GM23338 (cell line): Measurements from ENCODE around the gene SCGB1A1. TPM values are rescaled to one million over a fixed set of nuclear protein-coding genes. Genes with fewer than 3 reads are reported as not detected.
A peak's percentile ranks its signal among the peaks of the same experiment; 100 is the strongest.

ENCODE experiments used
- ATAC-seq: fragments of 200-7000 bp; cut with Tn5 transposase; 3 replicates; pipeline ENCODE4 v1.9.1; 2020
- DNase-seq: peaks from one replicate; pipeline ENCODE4 v3.0.0-alpha.2; 2015; ENCODE audit warnings: low spot score
- H2AFZ ChIP-seq: fragments of 200-600 bp; sonication (generic); 2 replicates; pipeline ENCODE4 v1.8.0; 2016; ENCODE audit warnings: antibody characterized with exemption, mild to moderate bottlenecking, moderate library complexity
- H3F3A ChIP-seq: fragments of 200-600 bp; sonication (generic); replicated peaks from 2 replicates; pipeline ENCODE4 v1.8.0; 2017; ENCODE audit warnings: antibody characterized with exemption, mixed run types, low read depth
- H3K27ac ChIP-seq: fragments of 200-600 bp; sonication (generic); 2 replicates; pipeline ENCODE4 v1.6.1; 2016; ENCODE audit warnings: low read depth
- H3K27me3 ChIP-seq: fragments of 200-600 bp; sonication (generic); 2 replicates; pipeline ENCODE4 v1.8.0; 2016; ENCODE audit warnings: mild to moderate bottlenecking, mixed run types, moderate library complexity; ENCODE audit not compliant: insufficient read depth
- H3K36me3 ChIP-seq: fragments of 200-600 bp; sonication (generic); 2 replicates; pipeline ENCODE4 v1.8.0; 2016; ENCODE audit warnings: mild to moderate bottlenecking; ENCODE audit not compliant: insufficient read depth
- H3K4me1 ChIP-seq: fragments of 200-600 bp; sonication (generic); 2 replicates; pipeline ENCODE4 v1.8.0; 2016; ENCODE audit warnings: mild to moderate bottlenecking, moderate library complexity; ENCODE audit not compliant: insufficient read depth
- H3K4me2 ChIP-seq: fragments of 200-600 bp; sonication (generic); 2 replicates; pipeline ENCODE4 v1.7.1; 2017; ENCODE audit warnings: mixed run types
- H3K4me3 ChIP-seq: fragments of 200-600 bp; sonication (generic); 2 replicates; pipeline ENCODE4 v1.6.1; 2016; ENCODE audit warnings: mixed run types
- H3K79me2 ChIP-seq: fragments of 200-600 bp; sonication (generic); replicated peaks from 2 replicates; pipeline ENCODE4 v1.8.0; 2017; ENCODE audit warnings: mild to moderate bottlenecking; ENCODE audit not compliant: insufficient read depth
- H3K9me2 ChIP-seq: fragments of 200-600 bp; sonication (generic); 2 replicates; pipeline ENCODE4 v1.8.0; 2017; ENCODE audit not compliant: insufficient read depth
- H4K20me1 ChIP-seq: fragments of 200-600 bp; sonication (generic); replicated peaks from 2 replicates; pipeline ENCODE4 v1.8.0; 2017; ENCODE audit warnings: mild to moderate bottlenecking; ENCODE audit not compliant: insufficient read depth
- H3K27ac Mint-ChIP-seq: 2 replicates; pipeline ENCODE4 v1.8.0; 2020; ENCODE audit warnings: inconsistent platforms, mild to moderate bottlenecking, moderate library complexity, mixed read lengths
- H3K27me3 Mint-ChIP-seq: 3 replicates; pipeline ENCODE4 v1.8.0; 2022; ENCODE audit warnings: low read depth, mild to moderate bottlenecking, moderate library complexity, mixed read lengths, inconsistent platforms; ENCODE audit not compliant: insufficient read depth, poor library complexity
- H3K36me3 Mint-ChIP-seq: 3 replicates; pipeline ENCODE4 v1.8.0; 2021; ENCODE audit warnings: low read depth, mild to moderate bottlenecking, inconsistent platforms, moderate library complexity, mixed read lengths
- H3K4me1 Mint-ChIP-seq: 3 replicates; pipeline ENCODE4 v1.8.0; 2020; ENCODE audit warnings: mild to moderate bottlenecking, inconsistent platforms, mixed read lengths
- H3K4me3 Mint-ChIP-seq: 3 replicates; pipeline ENCODE4 v1.8.0; 2021; ENCODE audit warnings: moderate library complexity, mild to moderate bottlenecking, inconsistent platforms, mixed read lengths
- H3K9me3 Mint-ChIP-seq: 3 replicates; pipeline ENCODE4 v1.8.0; 2020; ENCODE audit warnings: moderate library complexity, mild to moderate bottlenecking, inconsistent platforms, mixed read lengths
- CREB1 ChIP-seq: fragments of 250-450 bp; sonication (Bioruptor Pico); IDR thresholded peaks from 2 replicates; pipeline ENCODE4 v1.5.0; 2020; ENCODE audit warnings: low read depth, mild to moderate bottlenecking, moderate library complexity
- CTCF ChIP-seq, 2 experiments: fragments of 200-600 bp in 1 of 2; sonication (generic) in 1 of 2; conservative IDR thresholded peaks; 2 replicates each; pipeline versions ENCODE4 v1.5.1 to v1.6.1; 2016 to 2017; ENCODE audit warnings: antibody characterized with exemption in 2 of 2, low read depth in 2 of 2, mild to moderate bottlenecking in 2 of 2, moderate library complexity in 1 of 2
- ETS1 ChIP-seq: IDR thresholded peaks from 2 replicates; pipeline ENCODE4 v1.6.1; 2016; ENCODE audit warnings: antibody characterized with exemption
- EZH2 ChIP-seq: fragments of 200-600 bp; sonication (generic); IDR thresholded peaks from one replicate; pipeline ENCODE4 v1.8.0; 2017; ENCODE audit warnings: antibody characterized with exemption, mild to moderate bottlenecking, low read depth; ENCODE audit not compliant: unreplicated experiment
- EZH2phosphoT487 ChIP-seq: fragments of 200-600 bp; sonication (generic); IDR thresholded peaks from one replicate; pipeline ENCODE4 v1.8.1; 2018; ENCODE audit warnings: antibody characterized with exemption; ENCODE audit not compliant: unreplicated experiment
- JUNB ChIP-seq: IDR thresholded peaks from one replicate; pipeline ENCODE4 v1.6.1; 2016; ENCODE audit warnings: antibody characterized with exemption; ENCODE audit not compliant: unreplicated experiment
- NANOG ChIP-seq: IDR thresholded peaks from 2 replicates; pipeline ENCODE4 v1.6.1; 2016; ENCODE audit warnings: antibody characterized with exemption, borderline replicate concordance
- POLR2AphosphoS5 ChIP-seq: IDR thresholded peaks from 2 replicates; pipeline ENCODE4 v1.6.1; 2016; ENCODE audit warnings: antibody characterized with exemption, low read depth
- REST ChIP-seq: IDR thresholded peaks from one replicate; pipeline ENCODE4 v1.6.1; 2018; ENCODE audit warnings: antibody characterized with exemption; ENCODE audit not compliant: unreplicated experiment
- STAT1 ChIP-seq: IDR thresholded peaks from one replicate; pipeline ENCODE4 v1.6.1; 2016; ENCODE audit warnings: antibody characterized with exemption; ENCODE audit not compliant: unreplicated experiment
- ZNF114 ChIP-seq: fragments of 250-450 bp; sonication (Bioruptor Pico); IDR thresholded peaks from 2 replicates; pipeline ENCODE4 v1.5.0; 2020; ENCODE audit warnings: mild to moderate bottlenecking, moderate library complexity
- ZNF331 ChIP-seq: fragments of 250-450 bp; sonication (Bioruptor Pico); IDR thresholded peaks from 2 replicates; pipeline ENCODE4 v1.5.0; 2020; ENCODE audit warnings: low read depth, mild to moderate bottlenecking, moderate library complexity
- ZNF462 ChIP-seq: fragments of 250-450 bp; sonication (Bioruptor Pico); IDR thresholded peaks from 2 replicates; pipeline ENCODE4 v1.5.0; 2020; ENCODE audit warnings: mild to moderate bottlenecking, moderate library complexity
- polyA plus RNA-seq: library from polyadenylated mRNA; unstranded; fragments of >200 nt; fragmentation: Nextera tagmentation; extraction: Ambion mirVana; gene quantifications from 2 replicates; pipeline ENCODE4 v1.2.1, GENCODE V29; 2016
- total RNA-seq: library from RNA; depleted of rRNA; stranded (reverse); fragments of >200 nt; shearing (Covaris generic); gene quantifications from 2 replicates; pipeline ENCODE4 v1.2.3, GENCODE V29; 2014

SCGB1A1 gene
- total and polyA plus RNA-seq, 2 experiments from 2014 or later, result not detected

GRCh38 chr11:62402226-62402959, 16.4 kb upstream of the SCGB1A1 start:
- DNase-seq (no peak), ATAC-seq (peak; percentile 33)
- Histone ChIP-seq H2AFZ (peak overlapping the region; percentile 72; the same call in 1 of the 2 replicates), H3K27ac (no peak overlapping the region), H4K20me1 (no peaks in the 10 kb centered on the region), H3K79me2 (no peaks in the 10 kb centered on the region), H3K4me3 (no peak overlapping the region), H3K4me1 (peaks cover 4% of the 10 kb centered on the region; the same call in 1 of the 2 replicates), H3K4me2 (no peak overlapping the region), H3K9me2 (no peaks in the 10 kb centered on the region), H3K27me3 (no peaks in the 10 kb centered on the region), H3F3A (no peaks in the 10 kb centered on the region), H3K36me3 (no peaks in the 10 kb centered on the region)
- TF ChIP-seq CTCF (conservative IDR thresholded peaks at IDR 0.05; ENCODE audit: low read depth in 2 of 2), result no peak
- TF ChIP-seq EZH2phosphoT487, result no peak
- TF ChIP-seq STAT1, result no peak
- TF ChIP-seq EZH2, result no peak
- no peak for TF ChIP-seq ZNF331 (CRISPR knock-in tag)
- no peak for TF ChIP-seq ETS1
- no peak for TF ChIP-seq ZNF462 (CRISPR knock-in tag)
- no peak for TF ChIP-seq POLR2AphosphoS5
- no peak for TF ChIP-seq JUNB
- no peak for TF ChIP-seq CREB1 (CRISPR knock-in tag)
- no peak for TF ChIP-seq REST
- no peak for TF ChIP-seq NANOG
- TF ChIP-seq ZNF114 (CRISPR knock-in tag), result no peak
- no peaks in the 10 kb centered on the region; the same call in 2 of the 3 replicates for H3K9me3 Mint-ChIP-seq
- H3K36me3 Mint-ChIP-seq, result no peaks in the 10 kb centered on the region
- no peak overlapping the region for H3K27ac Mint-ChIP-seq
- peaks cover 10% of the 10 kb centered on the region for H3K27me3 Mint-ChIP-seq
- no peak overlapping the region for H3K4me3 Mint-ChIP-seq
- peaks cover 23% of the 10 kb centered on the region for H3K4me1 Mint-ChIP-seq
